OCI-LY1 (cell line): ENCODE measurements around the gene CMTM8.

ENCODE experiments used
- EZH2 ChIP-seq: fragments of 200-600 bp; sonication (generic), shearing (Covaris generic); IDR thresholded peaks from 2 replicates; pipeline ENCODE4 v1.8.0; 2017; ENCODE audit warnings: borderline replicate concordance, mixed run types, mild to moderate bottlenecking, antibody characterized with exemption, low read length, moderate library complexity, mixed read lengths
- TF ChIP-seq, protein P1 (sequence below): fragments of 200-600 bp; sonication (generic), shearing (Covaris generic); IDR thresholded peaks from 2 replicates; pipeline ENCODE4 v1.5.1; 2017; ENCODE audit warnings: mild to moderate bottlenecking, antibody characterized with exemption, low read length, moderate library complexity, mixed read lengths

DNA sequence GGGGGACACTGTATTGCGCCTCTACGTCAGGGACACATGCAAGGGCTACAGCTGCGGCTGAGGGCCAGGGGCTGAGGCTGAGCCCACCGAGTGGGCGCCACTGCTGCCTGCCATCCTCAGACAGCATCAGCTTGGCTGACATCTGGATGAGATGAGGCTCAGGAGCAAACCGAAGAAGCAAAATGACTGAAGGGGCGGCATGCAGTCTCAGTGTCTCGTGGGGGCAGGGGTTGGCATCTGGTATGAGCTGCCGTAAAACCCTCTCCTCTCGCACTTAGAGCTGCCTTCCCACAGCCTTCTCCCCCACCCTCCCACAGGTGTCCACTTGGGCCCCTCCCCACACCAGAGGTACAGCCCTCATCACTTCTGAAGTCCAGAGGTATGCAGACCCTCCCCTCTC is 129.0 kb downstream of the CMTM8 start:
- TF ChIP-seq, protein P1, sequence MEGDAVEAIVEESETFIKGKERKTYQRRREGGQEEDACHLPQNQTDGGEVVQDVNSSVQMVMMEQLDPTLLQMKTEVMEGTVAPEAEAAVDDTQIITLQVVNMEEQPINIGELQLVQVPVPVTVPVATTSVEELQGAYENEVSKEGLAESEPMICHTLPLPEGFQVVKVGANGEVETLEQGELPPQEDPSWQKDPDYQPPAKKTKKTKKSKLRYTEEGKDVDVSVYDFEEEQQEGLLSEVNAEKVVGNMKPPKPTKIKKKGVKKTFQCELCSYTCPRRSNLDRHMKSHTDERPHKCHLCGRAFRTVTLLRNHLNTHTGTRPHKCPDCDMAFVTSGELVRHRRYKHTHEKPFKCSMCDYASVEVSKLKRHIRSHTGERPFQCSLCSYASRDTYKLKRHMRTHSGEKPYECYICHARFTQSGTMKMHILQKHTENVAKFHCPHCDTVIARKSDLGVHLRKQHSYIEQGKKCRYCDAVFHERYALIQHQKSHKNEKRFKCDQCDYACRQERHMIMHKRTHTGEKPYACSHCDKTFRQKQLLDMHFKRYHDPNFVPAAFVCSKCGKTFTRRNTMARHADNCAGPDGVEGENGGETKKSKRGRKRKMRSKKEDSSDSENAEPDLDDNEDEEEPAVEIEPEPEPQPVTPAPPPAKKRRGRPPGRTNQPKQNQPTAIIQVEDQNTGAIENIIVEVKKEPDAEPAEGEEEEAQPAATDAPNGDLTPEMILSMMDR = no peak
- no peak for TF ChIP-seq EZH2
